Measurements from ENCODE around the gene SGK2.

- TF ChIP-seq, protein P1, sequence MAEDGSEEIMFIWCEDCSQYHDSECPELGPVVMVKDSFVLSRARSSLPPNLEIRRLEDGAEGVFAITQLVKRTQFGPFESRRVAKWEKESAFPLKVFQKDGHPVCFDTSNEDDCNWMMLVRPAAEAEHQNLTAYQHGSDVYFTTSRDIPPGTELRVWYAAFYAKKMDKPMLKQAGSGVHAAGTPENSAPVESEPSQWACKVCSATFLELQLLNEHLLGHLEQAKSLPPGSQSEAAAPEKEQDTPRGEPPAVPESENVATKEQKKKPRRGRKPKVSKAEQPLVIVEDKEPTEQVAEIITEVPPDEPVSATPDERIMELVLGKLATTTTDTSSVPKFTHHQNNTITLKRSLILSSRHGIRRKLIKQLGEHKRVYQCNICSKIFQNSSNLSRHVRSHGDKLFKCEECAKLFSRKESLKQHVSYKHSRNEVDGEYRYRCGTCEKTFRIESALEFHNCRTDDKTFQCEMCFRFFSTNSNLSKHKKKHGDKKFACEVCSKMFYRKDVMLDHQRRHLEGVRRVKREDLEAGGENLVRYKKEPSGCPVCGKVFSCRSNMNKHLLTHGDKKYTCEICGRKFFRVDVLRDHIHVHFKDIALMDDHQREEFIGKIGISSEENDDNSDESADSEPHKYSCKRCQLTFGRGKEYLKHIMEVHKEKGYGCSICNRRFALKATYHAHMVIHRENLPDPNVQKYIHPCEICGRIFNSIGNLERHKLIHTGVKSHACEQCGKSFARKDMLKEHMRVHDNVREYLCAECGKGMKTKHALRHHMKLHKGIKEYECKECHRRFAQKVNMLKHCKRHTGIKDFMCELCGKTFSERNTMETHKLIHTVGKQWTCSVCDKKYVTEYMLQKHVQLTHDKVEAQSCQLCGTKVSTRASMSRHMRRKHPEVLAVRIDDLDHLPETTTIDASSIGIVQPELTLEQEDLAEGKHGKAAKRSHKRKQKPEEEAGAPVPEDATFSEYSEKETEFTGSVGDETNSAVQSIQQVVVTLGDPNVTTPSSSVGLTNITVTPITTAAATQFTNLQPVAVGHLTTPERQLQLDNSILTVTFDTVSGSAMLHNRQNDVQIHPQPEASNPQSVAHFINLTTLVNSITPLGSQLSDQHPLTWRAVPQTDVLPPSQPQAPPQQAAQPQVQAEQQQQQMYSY (CRISPR knock-in tag; IDR thresholded peaks at IDR 0.05), result no peak
- TF ChIP-seq CTCF (CRISPR knock-in tag; IDR thresholded peaks at IDR 0.05) (no peak), DPF2 (CRISPR knock-in tag; IDR thresholded peaks at IDR 0.05; ENCODE audit: borderline replicate concordance, low read depth) (no peak), TBP (CRISPR knock-in tag; IDR thresholded peaks at IDR 0.05) (no peak), SKIL (CRISPR knock-in tag; IDR thresholded peaks at IDR 0.05; ENCODE audit: borderline replicate concordance) (no peak), REST (IDR thresholded peaks at IDR 0.05; ENCODE audit: borderline replicate concordance in 1 of 2, low read depth in 1 of 2, low read length in 2 of 2) (no peak), ZNF737 (CRISPR knock-in tag; IDR thresholded peaks at IDR 0.05; ENCODE audit: borderline replicate concordance) (no peak), ATF1 (CRISPR knock-in tag; IDR thresholded peaks at IDR 0.05) (no peak), ZNF674 (CRISPR knock-in tag; IDR thresholded peaks at IDR 0.05; ENCODE audit: low read depth) (no peak), TCF12 (IDR thresholded peaks at IDR 0.05) (no peak), TCF12 (CRISPR knock-in tag; IDR thresholded peaks at IDR 0.05) (no peak), SNAI1 (CRISPR knock-in tag; IDR thresholded peaks at IDR 0.05; ENCODE audit: borderline replicate concordance) (no peak)
These were observed 17.3 kb downstream of the SGK2 start for GRCh38 chr20:43576108-43576507.

Data from HepG2 (cell line).